Vagina (tissue), 2 donors: ENCODE data around the gene GOLGA6C. TPM values are rescaled to one million over a fixed set of nuclear protein-coding genes. Genes with fewer than 3 reads are reported as not detected.

Source experiments
- DNase-seq, 2 donors: peaks; one replicate each; pipeline ENCODE4 v3.0.0-alpha.2; 2017; ENCODE audit errors: extremely low spot score in 2 of 2
- H3K27ac ChIP-seq: fragments of 200-600 bp; sonication (generic); one replicate; pipeline ENCODE4 v1.5.1; 2019
- H3K27me3 ChIP-seq: fragments of 200-600 bp; sonication (generic); one replicate; pipeline ENCODE4 v1.5.1; 2019
- H3K36me3 ChIP-seq, 2 donors: fragments of 200-600 bp; sonication (generic); one replicate each; pipeline ENCODE4 v1.5.1; 2017 to 2019
- H3K4me1 ChIP-seq: fragments of 200-600 bp; sonication (generic); one replicate; pipeline ENCODE4 v1.5.1; 2019
- H3K4me3 ChIP-seq, 2 donors: fragments of 200-600 bp; sonication (generic); 1 replicate in 1 of 2; 2 replicates in 1 of 2; pipeline ENCODE4 v1.5.1; 2016 to 2019
- H3K9me3 ChIP-seq: fragments of 200-600 bp; sonication (generic); one replicate; pipeline ENCODE4 v1.5.1; 2019
- POLR2A ChIP-seq, 2 donors: fragments of 450-650 bp; IDR thresholded peaks; one replicate each; pipeline ENCODE4 v1.6.1; 2017; ENCODE audit warnings: antibody characterized with exemption in 2 of 2, mild to moderate bottlenecking in 2 of 2, moderate library complexity in 2 of 2
- POLR2AphosphoS5 ChIP-seq, 2 donors: sonication (generic); formaldehyde crosslinking; IDR thresholded peaks; one replicate each; pipeline ENCODE4 v1.9.0; 2017; ENCODE audit warnings: antibody characterized with exemption in 2 of 2, mild to moderate bottlenecking in 2 of 2, low read depth in 1 of 2; ENCODE audit not compliant: insufficient read depth in 1 of 2
- intact Hi-C: fragments of 100-400 bp; cut with DNase I; formaldehyde crosslinking; loops from one replicate; pipeline ENCODE4 v1.15.1; 2023
- total RNA-seq: library from RNA; depleted of rRNA; stranded (reverse); fragments of >200 nt; gene quantifications from one replicate; pipeline ENCODE4 v1.2.3, GENCODE V29; 2016
- TF ChIP-seq, protein P1 (sequence below), 3 experiments: fragments of 450-650 bp in 2 of 3; fragments of 200-600 bp in 1 of 3; sonication (generic) in 1 of 3; IDR thresholded peaks; one replicate each; pipeline ENCODE4 v1.5.1; 2017 to 2019; ENCODE audit warnings: antibody characterized with exemption in 3 of 3, mild to moderate bottlenecking in 2 of 3, moderate library complexity in 2 of 3

The GOLGA6C gene
- total RNA-seq, 1 donor from 2014 or later, result not detected

DNA sequence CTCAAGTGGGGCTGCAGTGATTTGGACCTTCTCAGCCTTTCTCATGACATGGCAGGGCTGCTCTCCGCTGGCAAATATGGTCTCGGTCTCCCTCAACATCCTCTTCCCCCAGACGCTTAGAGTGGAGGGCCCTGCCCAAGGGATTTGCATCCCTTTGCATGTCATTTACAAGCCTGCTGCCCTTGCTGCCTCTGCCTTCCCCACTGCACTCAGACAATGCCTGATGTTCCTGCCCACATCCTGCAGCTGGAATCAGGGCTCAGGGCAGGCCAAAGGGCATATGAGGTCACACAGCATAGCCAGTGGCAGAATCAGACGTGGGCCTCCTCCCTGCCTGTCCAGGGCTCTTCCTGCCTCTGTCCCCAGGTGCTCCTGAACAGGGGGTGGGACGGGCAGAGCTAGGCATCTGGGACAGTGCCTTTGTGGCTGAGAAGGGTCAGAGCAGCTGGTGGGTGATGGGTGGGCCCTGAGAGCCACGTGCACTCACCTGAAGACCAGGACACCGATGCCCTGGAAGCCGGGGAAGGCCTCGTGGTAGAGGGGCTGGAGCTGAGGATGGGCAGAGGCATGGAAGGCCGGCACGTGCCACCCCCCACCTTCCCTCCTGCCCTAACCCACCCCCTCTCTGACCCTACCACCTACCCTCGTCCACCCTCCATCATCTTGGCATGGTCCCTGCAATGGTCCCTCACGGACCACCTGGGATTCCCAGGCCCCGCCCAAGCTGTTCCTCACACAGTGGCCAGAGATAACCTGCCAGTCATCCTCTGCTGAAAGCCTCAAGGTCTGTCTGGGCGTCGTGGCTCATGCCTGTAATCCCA, 27.4 kb upstream of the GOLGA6C start:
- H3K4me3 ChIP-seq, result no peak overlapping the region
- no peaks in the 10 kb centered on the region for H3K27me3 ChIP-seq
- H3K27ac ChIP-seq, result no peak overlapping the region
- no peaks in the 10 kb centered on the region for H3K9me3 ChIP-seq
- no peaks in the 10 kb centered on the region for H3K4me1 ChIP-seq
- intact Hi-C loops, result loop anchor here (10.0 kb wide), 1 partner anchor 94 kb away; no protein-coding TSS in a partner anchor
- H3K36me3 ChIP-seq, result no peaks in the 10 kb centered on the region
- TF ChIP-seq, protein P1, sequence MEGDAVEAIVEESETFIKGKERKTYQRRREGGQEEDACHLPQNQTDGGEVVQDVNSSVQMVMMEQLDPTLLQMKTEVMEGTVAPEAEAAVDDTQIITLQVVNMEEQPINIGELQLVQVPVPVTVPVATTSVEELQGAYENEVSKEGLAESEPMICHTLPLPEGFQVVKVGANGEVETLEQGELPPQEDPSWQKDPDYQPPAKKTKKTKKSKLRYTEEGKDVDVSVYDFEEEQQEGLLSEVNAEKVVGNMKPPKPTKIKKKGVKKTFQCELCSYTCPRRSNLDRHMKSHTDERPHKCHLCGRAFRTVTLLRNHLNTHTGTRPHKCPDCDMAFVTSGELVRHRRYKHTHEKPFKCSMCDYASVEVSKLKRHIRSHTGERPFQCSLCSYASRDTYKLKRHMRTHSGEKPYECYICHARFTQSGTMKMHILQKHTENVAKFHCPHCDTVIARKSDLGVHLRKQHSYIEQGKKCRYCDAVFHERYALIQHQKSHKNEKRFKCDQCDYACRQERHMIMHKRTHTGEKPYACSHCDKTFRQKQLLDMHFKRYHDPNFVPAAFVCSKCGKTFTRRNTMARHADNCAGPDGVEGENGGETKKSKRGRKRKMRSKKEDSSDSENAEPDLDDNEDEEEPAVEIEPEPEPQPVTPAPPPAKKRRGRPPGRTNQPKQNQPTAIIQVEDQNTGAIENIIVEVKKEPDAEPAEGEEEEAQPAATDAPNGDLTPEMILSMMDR (IDR thresholded peaks at IDR 0.05), result no peak
- TF ChIP-seq POLR2AphosphoS5 (IDR thresholded peaks at IDR 0.05; ENCODE audit: insufficient read depth in 1 of 2, low read depth in 1 of 2) (no peak), POLR2A (IDR thresholded peaks at IDR 0.05) (no peak)
- no peak for DNase-seq

DNA sequence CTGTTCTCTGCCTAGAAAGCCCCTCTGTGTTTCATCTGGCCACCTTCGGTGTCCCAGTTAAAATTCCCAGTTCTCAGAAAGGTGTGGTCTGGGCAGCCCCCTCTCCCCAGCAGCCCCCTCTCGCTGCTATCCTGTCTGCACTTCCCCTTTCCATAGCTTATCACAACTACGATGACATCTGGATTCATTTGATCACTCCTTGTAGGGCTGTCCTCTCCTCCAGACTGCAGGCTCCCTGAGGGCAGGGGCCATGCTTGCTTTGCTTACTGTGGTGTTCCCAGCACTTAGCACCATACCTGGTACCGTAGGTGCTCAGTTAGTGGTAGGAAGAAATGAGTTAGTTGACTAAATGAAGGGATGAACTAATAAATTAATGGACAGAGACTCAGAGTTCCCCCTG, 26.3 kb upstream of the GOLGA6C start:
- intact Hi-C loops, result loop anchor here (10.0 kb wide), 1 partner anchor 93 kb away; no protein-coding TSS in a partner anchor
- no peaks in the 10 kb centered on the region for H3K36me3 ChIP-seq
- no peaks in the 10 kb centered on the region for H3K4me1 ChIP-seq
- no peak for TF ChIP-seq POLR2A (IDR thresholded peaks at IDR 0.05)
- TF ChIP-seq, protein P1 (IDR thresholded peaks at IDR 0.05), result no peak
- TF ChIP-seq POLR2AphosphoS5 (IDR thresholded peaks at IDR 0.05; ENCODE audit: insufficient read depth in 1 of 2, low read depth in 1 of 2), result no peak
- DNase-seq, result no peak
- no peaks in the 10 kb centered on the region for H3K9me3 ChIP-seq
- H3K4me3 ChIP-seq, result no peak overlapping the region
- H3K27ac ChIP-seq, result no peak overlapping the region
- H3K27me3 ChIP-seq, result no peaks in the 10 kb centered on the region

DNA sequence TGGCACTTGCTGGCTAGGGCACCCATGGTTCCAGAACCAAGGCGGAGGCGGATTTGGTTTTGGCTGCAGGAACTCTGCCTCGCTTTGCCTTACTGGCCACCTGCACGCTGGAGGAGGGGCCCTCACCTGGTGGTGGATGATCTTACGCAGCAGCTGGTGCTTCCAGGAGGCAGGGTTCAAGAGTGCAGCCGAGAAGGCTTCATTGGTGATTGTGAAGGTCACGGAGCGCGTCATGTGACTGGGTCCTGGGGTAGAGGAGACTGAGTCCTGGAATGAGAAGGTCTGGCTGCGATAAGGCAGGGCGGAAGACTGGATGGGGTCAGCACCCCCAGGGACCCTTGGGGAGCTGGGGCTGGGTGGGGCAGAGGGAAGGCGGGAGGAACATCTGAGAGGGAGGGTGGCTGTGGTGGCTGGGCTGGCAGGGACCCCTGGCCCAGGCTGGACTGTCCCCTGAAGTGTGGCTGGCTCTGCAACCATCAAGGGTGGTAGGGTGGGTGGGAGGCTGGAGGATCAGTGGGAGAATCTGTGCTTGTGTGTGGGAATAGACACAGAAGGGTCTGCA, 25.8 kb upstream of the GOLGA6C start:
- TF ChIP-seq, protein P1 (IDR thresholded peaks at IDR 0.05), result no peak
- TF ChIP-seq POLR2A (IDR thresholded peaks at IDR 0.05) (no peak), POLR2AphosphoS5 (IDR thresholded peaks at IDR 0.05; ENCODE audit: insufficient read depth in 1 of 2, low read depth in 1 of 2) (no peak)
- H3K27me3 ChIP-seq, result no peaks in the 10 kb centered on the region
- H3K36me3 ChIP-seq, result no peaks in the 10 kb centered on the region
- no peak overlapping the region for H3K27ac ChIP-seq
- intact Hi-C loops, result loop anchor here (10.0 kb wide), 1 partner anchor 92 kb away; no protein-coding TSS in a partner anchor
- H3K4me3 ChIP-seq, result no peak overlapping the region
- H3K4me1 ChIP-seq, result no peaks in the 10 kb centered on the region
- H3K9me3 ChIP-seq, result no peaks in the 10 kb centered on the region
- no peak for DNase-seq

DNA sequence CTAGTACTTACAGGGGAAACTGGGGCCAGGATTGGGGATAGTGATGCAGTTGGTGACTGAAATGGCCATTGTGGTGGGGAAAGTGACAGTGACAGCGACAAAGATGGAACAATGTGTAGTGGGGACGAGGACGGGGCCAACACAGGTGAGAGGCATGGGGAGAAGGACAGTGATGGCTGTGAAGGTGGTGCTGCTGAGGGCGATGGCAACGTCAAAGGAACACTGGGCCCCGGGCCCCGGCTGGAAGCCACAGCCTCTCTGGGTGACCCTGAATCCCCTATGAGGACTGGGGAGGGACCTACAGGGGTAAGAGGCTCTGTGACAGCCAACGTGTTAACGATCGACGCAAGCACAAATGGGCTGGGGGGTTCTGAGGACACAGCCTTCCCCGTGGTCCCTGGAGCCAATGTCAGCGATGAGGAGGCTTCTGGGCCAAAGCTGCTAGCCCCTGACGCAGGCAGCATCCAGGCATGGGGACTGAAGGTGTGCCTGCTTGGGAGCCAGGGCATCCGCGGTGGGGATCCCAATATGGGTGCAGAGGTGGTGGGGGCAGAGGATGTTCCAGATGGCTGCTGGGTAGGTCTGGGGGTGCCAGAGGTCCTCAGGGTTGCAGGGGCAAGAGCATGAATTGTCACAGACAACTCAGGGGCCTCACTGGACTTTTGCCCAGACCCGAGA, 25.2 kb upstream of the GOLGA6C start:
- no peak overlapping the region for H3K4me3 ChIP-seq
- no peaks in the 10 kb centered on the region for H3K36me3 ChIP-seq
- TF ChIP-seq POLR2A (IDR thresholded peaks at IDR 0.05) (no peak), POLR2AphosphoS5 (IDR thresholded peaks at IDR 0.05; ENCODE audit: insufficient read depth in 1 of 2, low read depth in 1 of 2) (no peak)
- TF ChIP-seq, protein P1 (IDR thresholded peaks at IDR 0.05), result no peak
- H3K27me3 ChIP-seq, result no peaks in the 10 kb centered on the region
- no peak for DNase-seq
- no peaks in the 10 kb centered on the region for H3K9me3 ChIP-seq
- no peak overlapping the region for H3K27ac ChIP-seq
- H3K4me1 ChIP-seq, result no peaks in the 10 kb centered on the region
- intact Hi-C loops, result loop anchor here (10.0 kb wide), 1 partner anchor 92 kb away; no protein-coding TSS in a partner anchor
